Astrocyte (in vitro differentiated cells and primary cell): ENCODE measurements around the gene CRY1. TPM values are rescaled to one million over a fixed set of nuclear protein-coding genes. Genes with fewer than 3 reads are reported as not detected.
"Not testable (repeated sequence)": the region's sequence is repeated elsewhere in the genome, so short reads cannot be mapped to it uniquely, and the experiment has no call there.

Source experiments
- DNase-seq: peaks from one replicate; pipeline ENCODE4 v3.0.0-alpha.2; 2010; ENCODE audit warnings: low read depth
- FAIRE-seq: peaks from 2 replicates; lab custom pipeline; 2011; peaks lifted over from hg19 to GRCh38; lab: Jason Lieb, UNC
- H2AFZ ChIP-seq: 2 replicates; pipeline ENCODE4 v1.6.0; 2012; ENCODE audit warnings: low read depth, low read length, inconsistent platforms
- H3K27ac ChIP-seq: 2 replicates; pipeline ENCODE4 v1.5.1; 2011; ENCODE audit warnings: low read depth, low read length, inconsistent platforms
- H3K27me3 ChIP-seq: 2 replicates; pipeline ENCODE4 v1.6.0; 2011; ENCODE audit warnings: low read length, inconsistent platforms; ENCODE audit not compliant: insufficient read depth
- H3K36me3 ChIP-seq: 2 replicates; pipeline ENCODE4 v1.5.1; 2011; ENCODE audit warnings: low read length, inconsistent platforms; ENCODE audit not compliant: insufficient read depth
- H3K4me1 ChIP-seq: 2 replicates; pipeline ENCODE4 v1.5.1; 2011; ENCODE audit warnings: low read length, inconsistent platforms; ENCODE audit not compliant: insufficient read depth
- H3K4me2 ChIP-seq: 2 replicates; pipeline ENCODE4 v1.6.0; 2012; ENCODE audit warnings: low read length, inconsistent platforms
- H3K4me3 ChIP-seq: 2 replicates; pipeline ENCODE4 v1.5.1; 2011; ENCODE audit warnings: low read depth, mild to moderate bottlenecking, low read length, inconsistent platforms; ENCODE audit not compliant: insufficient read depth
- H3K79me2 ChIP-seq: 2 replicates; pipeline ENCODE4 v1.6.0; 2012; ENCODE audit warnings: mild to moderate bottlenecking, low read length, inconsistent platforms; ENCODE audit not compliant: insufficient read depth
- H3K9ac ChIP-seq: 2 replicates; pipeline ENCODE4 v1.6.0; 2012; ENCODE audit warnings: mild to moderate bottlenecking, low read length, inconsistent platforms
- H3K9me3 ChIP-seq: 2 replicates; pipeline ENCODE4 v1.5.1; 2012; ENCODE audit warnings: low read depth, mild to moderate bottlenecking, low read length, inconsistent platforms; ENCODE audit not compliant: insufficient read depth
- H4K20me1 ChIP-seq: 2 replicates; pipeline ENCODE4 v1.6.0; 2012; ENCODE audit warnings: low read length, inconsistent platforms; ENCODE audit not compliant: insufficient read depth
- H3K27ac Mint-ChIP-seq: one replicate; pipeline ENCODE4 v1.8.0; 2021; ENCODE audit warnings: mild to moderate bottlenecking, mixed read lengths; ENCODE audit not compliant: unreplicated experiment
- H3K27me3 Mint-ChIP-seq: one replicate; pipeline ENCODE4 v1.8.0; 2021; ENCODE audit warnings: low read depth, mixed read lengths; ENCODE audit not compliant: unreplicated experiment
- H3K36me3 Mint-ChIP-seq: one replicate; pipeline ENCODE4 v1.8.0; 2021; ENCODE audit warnings: low read depth, mixed read lengths; ENCODE audit not compliant: unreplicated experiment
- H3K4me1 Mint-ChIP-seq: one replicate; pipeline ENCODE4 v1.8.0; 2021; ENCODE audit warnings: low read depth, mixed read lengths; ENCODE audit not compliant: unreplicated experiment
- H3K4me3 Mint-ChIP-seq: one replicate; pipeline ENCODE4 v1.8.0; 2021; ENCODE audit warnings: mild to moderate bottlenecking, moderate library complexity, mixed read lengths; ENCODE audit not compliant: unreplicated experiment
- H3K9me3 Mint-ChIP-seq: one replicate; pipeline ENCODE4 v1.8.0; 2021; ENCODE audit warnings: mild to moderate bottlenecking, mixed read lengths; ENCODE audit not compliant: unreplicated experiment
- EZH2 ChIP-seq: IDR thresholded peaks from 2 replicates; pipeline ENCODE4 v1.6.1; 2012; ENCODE audit warnings: mild to moderate bottlenecking, low read length, inconsistent platforms; ENCODE audit not compliant: insufficient read depth
- total RNA-seq: library from RNA; stranded (reverse); gene quantifications from 2 replicates; pipeline ENCODE4 v1.2.1, GENCODE V29; 2021
- TF ChIP-seq, protein P1 (sequence below): IDR thresholded peaks from 2 replicates; pipeline ENCODE4 v1.5.1; 2011; ENCODE audit warnings: low read depth, mild to moderate bottlenecking, inconsistent platforms, low read length, moderate library complexity; ENCODE audit not compliant: insufficient read depth

The CRY1 gene
- total RNA-seq, 1 donor from 2014 or later: 18.3 TPM

DNA sequence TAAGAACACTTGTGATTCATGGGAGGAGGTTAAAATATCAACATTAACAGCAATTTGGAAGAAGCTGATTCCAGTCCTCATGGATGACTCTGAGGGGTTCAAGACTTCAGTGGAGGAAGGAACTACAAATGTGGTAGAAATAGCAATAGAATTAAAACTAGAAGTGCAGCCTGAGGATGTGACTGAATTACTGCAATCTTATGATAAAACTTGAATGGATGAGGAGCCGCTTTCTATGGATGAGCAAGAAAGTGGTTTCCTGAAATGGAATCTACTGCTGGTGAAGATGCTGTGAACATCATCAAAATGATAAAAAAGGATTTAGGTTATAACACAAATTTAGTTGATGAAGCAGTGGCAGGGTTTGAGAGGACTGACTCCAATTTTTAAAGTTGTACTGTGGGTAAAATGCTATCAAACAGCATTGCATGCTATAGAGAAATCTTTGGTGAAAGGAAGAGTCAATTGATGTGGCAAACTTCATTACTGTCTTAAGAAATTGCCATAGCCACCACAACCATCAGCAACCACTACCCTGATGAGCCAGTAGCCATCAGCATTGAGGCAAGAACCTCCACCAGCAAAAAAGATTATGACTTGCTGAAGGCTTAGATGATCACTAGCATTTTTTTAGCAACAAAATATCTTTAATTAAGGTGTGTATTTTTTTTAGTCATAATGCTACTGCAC is 80.5 kb downstream of the CRY1 start:
- Mint-ChIP-seq H3K4me3 (no peak overlapping the region), H3K27me3 (no peaks in the 10 kb centered on the region), H3K27ac (no peak overlapping the region), H3K9me3 (no peaks in the 10 kb centered on the region), H3K4me1 (no peaks in the 10 kb centered on the region), H3K36me3 (peaks cover 8% of the 10 kb centered on the region)
- H3K4me3 ChIP-seq: no peak overlapping the region
- no peak overlapping the region for H3K27ac ChIP-seq
- H2AFZ ChIP-seq: no peak overlapping the region
- H3K9ac ChIP-seq: no peak overlapping the region
- no peak for TF ChIP-seq EZH2
- TF ChIP-seq, protein P1, sequence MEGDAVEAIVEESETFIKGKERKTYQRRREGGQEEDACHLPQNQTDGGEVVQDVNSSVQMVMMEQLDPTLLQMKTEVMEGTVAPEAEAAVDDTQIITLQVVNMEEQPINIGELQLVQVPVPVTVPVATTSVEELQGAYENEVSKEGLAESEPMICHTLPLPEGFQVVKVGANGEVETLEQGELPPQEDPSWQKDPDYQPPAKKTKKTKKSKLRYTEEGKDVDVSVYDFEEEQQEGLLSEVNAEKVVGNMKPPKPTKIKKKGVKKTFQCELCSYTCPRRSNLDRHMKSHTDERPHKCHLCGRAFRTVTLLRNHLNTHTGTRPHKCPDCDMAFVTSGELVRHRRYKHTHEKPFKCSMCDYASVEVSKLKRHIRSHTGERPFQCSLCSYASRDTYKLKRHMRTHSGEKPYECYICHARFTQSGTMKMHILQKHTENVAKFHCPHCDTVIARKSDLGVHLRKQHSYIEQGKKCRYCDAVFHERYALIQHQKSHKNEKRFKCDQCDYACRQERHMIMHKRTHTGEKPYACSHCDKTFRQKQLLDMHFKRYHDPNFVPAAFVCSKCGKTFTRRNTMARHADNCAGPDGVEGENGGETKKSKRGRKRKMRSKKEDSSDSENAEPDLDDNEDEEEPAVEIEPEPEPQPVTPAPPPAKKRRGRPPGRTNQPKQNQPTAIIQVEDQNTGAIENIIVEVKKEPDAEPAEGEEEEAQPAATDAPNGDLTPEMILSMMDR: no peak
- H3K36me3 ChIP-seq: no peaks in the 10 kb centered on the region
- H3K79me2 ChIP-seq: no peaks in the 10 kb centered on the region
- no peak for DNase-seq
- no peak overlapping the region for H3K4me2 ChIP-seq
- no peaks in the 10 kb centered on the region for H3K27me3 ChIP-seq
- no peaks in the 10 kb centered on the region for H3K9me3 ChIP-seq
- FAIRE-seq: no peak
- H4K20me1 ChIP-seq: no peaks in the 10 kb centered on the region
- no peaks in the 10 kb centered on the region for H3K4me1 ChIP-seq

DNA sequence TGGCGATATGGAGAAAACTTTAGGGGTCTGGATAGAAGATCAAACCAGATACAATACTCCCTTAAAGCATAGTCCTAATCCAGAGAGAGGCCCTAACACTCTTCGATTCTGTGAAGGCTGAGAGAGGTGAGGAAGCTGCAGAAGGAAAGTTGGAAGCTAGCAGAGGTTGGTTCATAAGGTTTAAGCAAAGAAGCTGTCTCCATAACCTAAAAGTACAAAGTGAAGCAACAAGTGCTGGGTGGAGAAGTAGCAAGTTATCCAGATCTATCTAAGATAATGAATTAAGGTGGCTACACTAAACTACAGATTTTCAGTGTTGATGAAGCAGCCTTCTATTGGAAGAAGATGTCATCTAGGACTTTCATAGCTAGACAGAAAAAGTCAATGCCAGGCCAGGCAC is 81.8 kb downstream of the CRY1 start:
- no peaks in the 10 kb centered on the region for H3K27me3 ChIP-seq
- H3K9me3 Mint-ChIP-seq: no peaks in the 10 kb centered on the region
- no peak overlapping the region for H3K4me3 Mint-ChIP-seq
- no peak for DNase-seq
- H3K27me3 Mint-ChIP-seq: no peaks in the 10 kb centered on the region
- H3K27ac ChIP-seq: no peak overlapping the region
- no peaks in the 10 kb centered on the region for H3K36me3 ChIP-seq
- TF ChIP-seq EZH2: no peak
- TF ChIP-seq, protein P1: no peak
- H3K9ac ChIP-seq: no peak overlapping the region
- no peaks in the 10 kb centered on the region for H3K4me1 ChIP-seq
- no peak overlapping the region for H3K4me2 ChIP-seq
- H4K20me1 ChIP-seq: no peaks in the 10 kb centered on the region
- no peaks in the 10 kb centered on the region for H3K9me3 ChIP-seq
- no peak for FAIRE-seq
- H3K4me1 Mint-ChIP-seq: no peaks in the 10 kb centered on the region
- H3K36me3 Mint-ChIP-seq: peaks cover 3% of the 10 kb centered on the region
- H3K27ac Mint-ChIP-seq: no peak overlapping the region
- no peak overlapping the region for H2AFZ ChIP-seq
- H3K4me3 ChIP-seq: no peak overlapping the region
- H3K79me2 ChIP-seq: no peaks in the 10 kb centered on the region

DNA sequence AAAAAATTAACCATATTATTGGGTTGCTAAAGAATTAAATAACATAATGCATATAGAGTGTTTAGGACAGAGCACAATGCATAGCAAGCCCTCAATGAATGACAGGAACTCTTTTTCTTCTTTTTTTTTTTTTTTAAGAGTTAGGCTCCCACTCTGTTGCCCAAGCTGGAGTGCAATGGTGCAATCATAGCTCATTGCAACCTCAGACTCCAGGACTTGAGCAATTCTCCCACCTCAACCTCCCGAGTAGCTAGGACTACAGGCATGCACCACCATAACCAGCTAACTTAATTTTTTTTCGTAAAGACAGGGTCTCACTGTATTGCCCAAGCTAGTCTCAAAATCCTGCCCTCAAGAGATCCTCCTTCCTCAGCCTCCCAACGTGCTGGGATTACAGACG is 85.9 kb downstream of the CRY1 start:
- no peak for TF ChIP-seq EZH2
- TF ChIP-seq, protein P1: no peak
- Mint-ChIP-seq H3K27me3 (no peaks in the 10 kb centered on the region), H3K36me3 (peaks cover 1% of the 10 kb centered on the region), H3K27ac (no peak overlapping the region), H3K4me1 (no peaks in the 10 kb centered on the region), H3K9me3 (no peaks in the 10 kb centered on the region), H3K4me3 (no peak overlapping the region)
- Histone ChIP-seq H3K4me1 (no peaks in the 10 kb centered on the region), H3K4me3 (no peak overlapping the region), H3K9ac (no peak overlapping the region), H3K9me3 (no peaks in the 10 kb centered on the region), H3K4me2 (no peak overlapping the region), H2AFZ (no peak overlapping the region), H3K27me3 (no peaks in the 10 kb centered on the region), H3K27ac (no peak overlapping the region), H4K20me1 (no peaks in the 10 kb centered on the region), H3K79me2 (no peaks in the 10 kb centered on the region), H3K36me3 (no peaks in the 10 kb centered on the region)
- no peak for FAIRE-seq
- DNase-seq: no peak

DNA sequence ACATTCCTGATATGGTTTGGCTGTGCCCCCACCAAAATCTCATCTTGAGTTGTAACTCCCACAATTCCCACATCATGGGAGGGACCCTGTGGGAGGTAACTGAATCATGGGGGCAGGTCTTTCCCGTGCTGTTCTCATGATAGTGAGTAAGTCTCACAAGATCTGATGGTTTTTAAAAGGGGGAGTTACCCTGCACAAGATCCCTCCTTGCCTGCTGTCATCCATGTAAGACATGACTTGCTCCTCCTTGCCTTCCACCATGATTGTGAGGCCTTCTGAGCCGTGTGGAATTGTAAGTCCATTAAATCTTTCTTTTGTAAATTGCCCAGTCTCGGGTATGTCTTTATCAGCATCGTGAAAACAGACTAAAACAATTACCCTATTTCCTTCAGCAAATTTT is 90.7 kb downstream of the CRY1 start:
- not testable (repeated sequence) for H3K36me3 Mint-ChIP-seq, H3K4me3 Mint-ChIP-seq, H3K9me3 Mint-ChIP-seq

More for the DNA sequence above, 90.7 kb downstream of the CRY1 start:
- not testable (repeated sequence) for H3K79me2 ChIP-seq, H3K4me1 Mint-ChIP-seq, H3K9ac ChIP-seq, H2AFZ ChIP-seq, DNase-seq, H3K27me3 ChIP-seq, FAIRE-seq, H3K27ac ChIP-seq, H3K36me3 ChIP-seq, H3K4me1 ChIP-seq, H4K20me1 ChIP-seq, H3K27ac Mint-ChIP-seq, H3K4me2 ChIP-seq, H3K4me3 ChIP-seq, H3K9me3 ChIP-seq, H3K27me3 Mint-ChIP-seq
